GM12874 (cell line): ENCODE measurements around the gene GLRA1.

Experiments
- TF ChIP-seq, protein P1 (sequence below): IDR thresholded peaks from 2 replicates; pipeline ENCODE4 v1.5.1; 2011; ENCODE audit warnings: low read depth, mild to moderate bottlenecking, control low read depth, low read length, moderate library complexity; ENCODE audit not compliant: insufficient read depth

GLRA1 gene

DNA sequence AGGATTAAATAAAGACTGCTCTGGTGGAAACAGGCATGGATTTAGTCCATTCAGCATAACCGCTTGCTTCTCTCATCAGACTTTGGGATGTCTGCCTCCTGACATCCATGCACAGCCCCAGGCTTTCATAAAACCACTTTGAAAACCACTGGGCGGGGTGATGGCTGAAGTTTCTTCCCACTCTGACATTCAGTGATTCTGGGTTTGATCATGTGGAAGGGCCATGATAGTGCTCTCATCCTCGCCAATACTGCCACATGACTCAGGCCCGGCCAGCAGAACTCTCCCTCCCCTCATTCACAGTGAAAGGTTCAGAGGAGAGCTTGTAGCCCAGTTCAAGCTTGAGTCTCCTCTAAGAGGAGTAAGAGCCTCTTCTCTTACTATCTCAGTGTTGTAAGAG lies 29.6 kb upstream of the GLRA1 start:
- TF ChIP-seq, protein P1, sequence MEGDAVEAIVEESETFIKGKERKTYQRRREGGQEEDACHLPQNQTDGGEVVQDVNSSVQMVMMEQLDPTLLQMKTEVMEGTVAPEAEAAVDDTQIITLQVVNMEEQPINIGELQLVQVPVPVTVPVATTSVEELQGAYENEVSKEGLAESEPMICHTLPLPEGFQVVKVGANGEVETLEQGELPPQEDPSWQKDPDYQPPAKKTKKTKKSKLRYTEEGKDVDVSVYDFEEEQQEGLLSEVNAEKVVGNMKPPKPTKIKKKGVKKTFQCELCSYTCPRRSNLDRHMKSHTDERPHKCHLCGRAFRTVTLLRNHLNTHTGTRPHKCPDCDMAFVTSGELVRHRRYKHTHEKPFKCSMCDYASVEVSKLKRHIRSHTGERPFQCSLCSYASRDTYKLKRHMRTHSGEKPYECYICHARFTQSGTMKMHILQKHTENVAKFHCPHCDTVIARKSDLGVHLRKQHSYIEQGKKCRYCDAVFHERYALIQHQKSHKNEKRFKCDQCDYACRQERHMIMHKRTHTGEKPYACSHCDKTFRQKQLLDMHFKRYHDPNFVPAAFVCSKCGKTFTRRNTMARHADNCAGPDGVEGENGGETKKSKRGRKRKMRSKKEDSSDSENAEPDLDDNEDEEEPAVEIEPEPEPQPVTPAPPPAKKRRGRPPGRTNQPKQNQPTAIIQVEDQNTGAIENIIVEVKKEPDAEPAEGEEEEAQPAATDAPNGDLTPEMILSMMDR, result no peak

DNA sequence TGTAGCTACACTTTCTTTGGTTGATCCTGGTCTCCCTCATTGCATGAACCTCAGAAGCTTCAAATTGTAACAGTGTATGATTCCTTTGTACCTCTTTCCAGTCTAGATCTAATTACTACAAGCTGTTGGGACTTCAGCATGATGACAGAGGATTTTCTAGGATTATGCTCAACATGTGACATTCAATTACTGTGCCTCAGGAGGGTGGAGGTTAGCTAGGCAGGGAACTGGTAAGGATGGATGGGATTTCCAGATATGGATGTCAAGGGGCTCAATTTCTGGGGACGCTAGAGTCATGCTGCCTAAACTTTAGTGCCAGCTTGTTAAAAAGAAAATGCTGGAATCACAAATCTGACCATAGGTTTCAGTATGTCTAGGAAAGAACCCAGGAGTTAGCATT lies 29.2 kb upstream of the GLRA1 start:
- TF ChIP-seq, protein P1, result no peak

- TF ChIP-seq, protein P1, result no peak
Measured at GRCh38 chr5:151952238-151952637, 27.6 kb upstream of the GLRA1 start.

DNA sequence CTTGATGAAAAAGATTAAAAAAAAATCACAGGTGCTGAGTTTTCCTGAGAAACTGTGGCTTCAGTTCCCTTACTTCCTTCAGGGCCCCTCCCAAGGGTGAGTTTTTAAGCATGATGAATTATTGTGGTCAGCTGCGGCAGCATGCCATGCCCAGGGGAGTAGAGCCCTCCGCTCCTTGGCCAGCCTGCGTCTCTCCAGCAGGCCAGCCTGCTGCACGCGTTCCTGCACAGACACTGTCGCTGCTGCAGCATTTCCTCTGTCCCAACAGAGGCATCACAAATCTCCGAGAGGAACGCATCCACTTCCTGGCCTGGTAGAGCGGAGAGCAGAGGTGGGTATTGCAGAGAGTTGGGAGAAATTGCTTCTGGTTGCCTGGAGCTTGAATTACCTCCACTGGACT lies 26.1 kb upstream of the GLRA1 start:
- TF ChIP-seq, protein P1, result no peak

DNA sequence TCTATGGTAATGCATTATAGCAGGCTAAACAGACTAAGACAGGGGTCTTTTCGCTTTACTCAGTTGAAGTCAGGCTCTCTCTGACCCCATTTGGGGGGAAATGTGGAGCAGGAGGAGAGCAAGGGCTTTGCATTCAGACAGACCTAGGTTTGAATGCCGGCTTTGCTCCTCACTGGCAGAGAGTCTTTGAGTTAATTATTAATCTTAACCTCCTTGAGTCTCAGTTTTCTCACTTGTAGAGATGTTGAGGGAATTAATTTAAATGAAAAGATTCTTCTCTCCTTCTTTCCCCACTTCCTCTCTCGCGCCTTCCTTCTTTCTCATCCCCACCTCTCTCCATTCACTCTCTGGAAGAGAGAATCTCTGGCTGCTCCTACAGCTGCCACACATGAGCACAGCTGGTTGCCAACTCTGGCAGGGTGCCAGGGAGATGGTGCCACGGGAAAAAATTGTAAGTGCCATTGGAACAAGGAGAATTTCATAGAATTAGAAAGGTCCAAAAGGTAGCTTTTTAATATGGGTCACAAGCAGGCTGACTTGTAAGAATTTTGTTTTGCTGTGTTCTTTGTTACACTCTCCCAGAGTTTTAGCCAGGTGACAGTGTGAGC lies 25.2 kb upstream of the GLRA1 start:
- TF ChIP-seq, protein P1, result no peak

- TF ChIP-seq, protein P1, result no peak
Measured at GRCh38 chr5:151949113-151949512, 24.5 kb upstream of the GLRA1 start.

- TF ChIP-seq, protein P1, result no peak
Measured at GRCh38 chr5:151947931-151948608, 23.4 kb upstream of the GLRA1 start.
